HG02759 (cell line): ENCODE results near the gene C1QTNF9B.
A peak's percentile ranks its signal among the peaks of the same experiment; 100 is the strongest.

Experiments
- ATAC-seq: cut with Tn5 transposase; IDR thresholded peaks from one replicate; pipeline ENCODE4 v1.9.1; 2021; ENCODE audit warnings: mild to moderate bottlenecking, moderate library complexity; ENCODE audit not compliant: unreplicated experiment

The C1QTNF9B gene

GRCh38 chr13:23859904-23860303, 37.4 kb downstream of the C1QTNF9B start:
- no peak for ATAC-seq

- no peak for ATAC-seq
These were observed 37.8 kb downstream of the C1QTNF9B start for GRCh38 chr13:23859455-23859854.

GRCh38 chr13:23858546-23858945, 38.8 kb downstream of the C1QTNF9B start:
- no peak for ATAC-seq

- ATAC-seq = no peak
These were observed 41.1 kb downstream of the C1QTNF9B start for GRCh38 chr13:23856008-23856750.

- no peak for ATAC-seq
These were observed 41.9 kb downstream of the C1QTNF9B start for GRCh38 chr13:23855360-23855759.

- ATAC-seq = no peak
These were observed 45.0 kb downstream of the C1QTNF9B start for GRCh38 chr13:23852351-23852750.

GRCh38 chr13:23851106-23851505, 46.2 kb downstream of the C1QTNF9B start:
- no peak for ATAC-seq

- ATAC-seq = no peak
These were observed 47.2 kb downstream of the C1QTNF9B start for GRCh38 chr13:23850134-23850533.

GRCh38 chr13:23849670-23850069, 47.6 kb downstream of the C1QTNF9B start:
- ATAC-seq = no peak

- no peak for ATAC-seq
These were observed 48.6 kb downstream of the C1QTNF9B start for GRCh38 chr13:23848646-23849141.

- no peak for ATAC-seq
These were observed 49.3 kb downstream of the C1QTNF9B start for GRCh38 chr13:23848019-23848418.

- no peak for ATAC-seq
These were observed 49.8 kb downstream of the C1QTNF9B start for GRCh38 chr13:23847497-23847896.

- ATAC-seq = peak; percentile 12
These were observed 52.1 kb downstream of the C1QTNF9B start for GRCh38 chr13:23845105-23845725.

- no peak for ATAC-seq
These were observed 53.2 kb downstream of the C1QTNF9B start for GRCh38 chr13:23844132-23844531.

- ATAC-seq = no peak
These were observed 53.9 kb downstream of the C1QTNF9B start for GRCh38 chr13:23843436-23843835.

GRCh38 chr13:23842406-23842805, 54.9 kb downstream of the C1QTNF9B start:
- no peak for ATAC-seq
